HPDE6-E6E7 (cell line): ENCODE data around the gene CASZ1.

ENCODE experiments used
- DNase-seq: peaks from one replicate; pipeline ENCODE4 v3.0.0; 2011; ENCODE audit warnings: missing footprints; ENCODE audit errors: extremely low spot score

CASZ1 gene

GRCh38 chr1:10637834-10638558 is 158.4 kb downstream of the CASZ1 start:
- no peak for DNase-seq

GRCh38 chr1:10637400-10637799 is 159.0 kb downstream of the CASZ1 start:
- DNase-seq: no peak

GRCh38 chr1:10635992-10636391 is 160.5 kb downstream of the CASZ1 start:
- peak; percentile 83 for DNase-seq

GRCh38 chr1:10635085-10635896 is 161.2 kb downstream of the CASZ1 start:
- peak; percentile 88 for DNase-seq

- no peak for DNase-seq
These were observed 161.9 kb downstream of the CASZ1 start for GRCh38 chr1:10634428-10635084.

GRCh38 chr1:10634075-10634427 is 162.4 kb downstream of the CASZ1 start:
- no peak for DNase-seq

GRCh38 chr1:10633416-10633815 is 163.0 kb downstream of the CASZ1 start:
- no peak for DNase-seq

- DNase-seq: no peak
These were observed 163.8 kb downstream of the CASZ1 start for GRCh38 chr1:10632691-10633090.

GRCh38 chr1:10631811-10632593 is 164.4 kb downstream of the CASZ1 start:
- DNase-seq: no peak

GRCh38 chr1:10631121-10631810 is 165.2 kb downstream of the CASZ1 start:
- no peak for DNase-seq

- DNase-seq: no peak
These were observed 165.8 kb downstream of the CASZ1 start for GRCh38 chr1:10630661-10631120.

- no peak for DNase-seq
These were observed 166.5 kb downstream of the CASZ1 start for GRCh38 chr1:10629816-10630571.

- DNase-seq: no peak
These were observed 167.2 kb downstream of the CASZ1 start for GRCh38 chr1:10629091-10629815.

GRCh38 chr1:10628685-10629084 is 167.8 kb downstream of the CASZ1 start:
- no peak for DNase-seq

GRCh38 chr1:10626791-10627410 is 169.5 kb downstream of the CASZ1 start:
- no peak for DNase-seq

GRCh38 chr1:10626131-10626731 is 170.2 kb downstream of the CASZ1 start:
- DNase-seq: no peak

- no peak for DNase-seq
These were observed 170.9 kb downstream of the CASZ1 start for GRCh38 chr1:10625554-10625953.

GRCh38 chr1:10625076-10625475 is 171.4 kb downstream of the CASZ1 start:
- no peak for DNase-seq
